ENCODE data around the gene CREB5. TPM values are rescaled to one million over a fixed set of nuclear protein-coding genes. Genes with fewer than 3 reads are reported as not detected.

The CREB5 gene
- total and polyA plus RNA-seq, 2 of the 8 experiments (the other 6 are each of a cell fraction or from before 2014, with no cell fraction given) = 2.4 to 2.7 TPM

DNA sequence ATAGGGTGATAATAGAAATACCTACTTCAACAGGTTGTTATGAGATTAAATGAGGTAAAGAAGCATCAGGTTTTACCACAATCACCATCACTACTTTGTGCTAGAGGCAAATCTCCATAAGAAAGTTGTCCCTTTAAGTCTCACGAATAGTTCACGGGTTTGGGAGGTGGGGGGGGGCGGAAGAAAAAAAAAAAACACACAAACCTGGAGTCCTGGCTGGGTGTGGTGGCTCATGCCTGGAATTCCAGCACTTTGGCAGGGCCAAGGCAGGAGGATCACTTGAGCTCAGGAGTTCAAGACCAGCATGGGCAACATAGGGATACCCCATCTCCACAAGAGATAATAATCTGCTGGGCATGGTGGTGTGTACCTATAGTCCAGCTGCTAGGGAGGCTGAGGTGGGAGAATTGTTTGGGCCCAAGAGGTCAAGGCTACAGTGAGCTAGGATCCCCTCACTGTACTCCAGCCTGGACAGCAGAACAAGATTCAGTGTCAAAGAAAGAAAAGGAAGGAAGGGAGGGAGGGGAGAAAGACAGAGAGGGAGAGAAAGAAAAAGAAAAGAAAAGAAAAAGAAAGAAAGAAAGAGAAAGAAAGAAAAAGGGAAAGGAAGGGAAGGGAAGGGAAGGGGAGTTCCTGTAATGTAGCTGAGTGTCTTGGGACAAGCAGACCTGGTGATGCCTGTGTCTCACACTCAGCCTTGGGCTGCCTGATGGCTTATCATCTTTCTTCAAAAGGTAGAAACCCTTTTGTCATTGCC lies 231.4 kb downstream of the CREB5 start:
- Histone ChIP-seq H3K9ac (replicated peaks in 1 of 4; ENCODE audit: extremely low read depth in 1 of 4, low read depth in 3 of 4, low read length in 3 of 4) (no peak overlapping the region), H3K9me3 (ENCODE audit: insufficient read depth in 2 of 2, low read depth in 1 of 2, low read length in 1 of 2) (no peaks in the 10 kb centered on the region), H2BK12ac (ENCODE audit: low read depth, low read length) (peak overlapping the region; percentile 72; the same call in 1 of the 2 replicates), H4K8ac (ENCODE audit: extremely low read depth, insufficient read depth, low read length) (no peak overlapping the region), H3K23me2 (ENCODE audit: low read depth, low read length) (no peaks in the 10 kb centered on the region), H3K4me1 (replicated peaks in 1 of 4; ENCODE audit: control insufficient read depth in 3 of 4, insufficient read depth in 4 of 4, low read length in 3 of 4) (peaks cover 3 to 10% (median 6%) of the 10 kb centered on the region in 4 experiments; a peak in 3 of 7 replicates), H3K79me1 (ENCODE audit: low read depth, low read length) (no peaks in the 10 kb centered on the region), H3K4me2 (ENCODE audit: insufficient read depth in 1 of 2, low read depth in 2 of 2, low read length in 2 of 2) (peak overlapping the region in 1 of 2 experiments; percentile 48; a peak in 2 of 4 replicates), H3K4ac (replicated peaks; ENCODE audit: insufficient read length, low read depth, low read length) (no peak overlapping the region), H3K79me2 (ENCODE audit: control insufficient read depth in 1 of 2, insufficient read depth in 2 of 2, low read length in 2 of 2) (no peaks in the 10 kb centered on the region), H2BK5ac (ENCODE audit: low read depth, low read length) (peak overlapping the region; percentile 36; the same call in 1 of the 2 replicates), H2AFZ (ENCODE audit: low read length) (no peak overlapping the region), H3K14ac (ENCODE audit: insufficient read length) (no peak overlapping the region), H3K56ac (replicated peaks; ENCODE audit: insufficient read length, low read depth, low read length) (no peak overlapping the region), H2AK5ac (ENCODE audit: low read depth, low read length) (no peak overlapping the region), H2BK120ac (replicated peaks; ENCODE audit: low read depth, low read length) (peak overlapping the region; percentile 79), H2BK15ac (ENCODE audit: low read length) (no peak overlapping the region; the same call in 1 of the 2 replicates), H3K27me3 (replicated peaks in 1 of 4; ENCODE audit: control insufficient read depth in 3 of 4, extremely low read depth in 1 of 4, insufficient read depth in 3 of 4, low read length in 3 of 4) (no peaks in the 10 kb centered on the region), H3K27ac (ENCODE audit: low read depth, low read length) (no peak overlapping the region), H2BK20ac (ENCODE audit: low read length) (peak overlapping the region; percentile 88; the same call in 1 of the 2 replicates), H3K18ac (ENCODE audit: extremely low read depth, low read length) (peak overlapping the region; percentile 84; the same call in 1 of the 2 replicates), H3K36me3 (ENCODE audit: control insufficient read depth in 2 of 4, insufficient read depth in 4 of 4, low read length in 3 of 4) (no peaks in the 10 kb centered on the region), H4K5ac (ENCODE audit: insufficient read length, low read depth, low read length) (no peak overlapping the region), H3K4me3 (ENCODE audit: extremely low read depth in 1 of 4, insufficient read depth in 2 of 4, low read depth in 3 of 4, low read length in 4 of 4) (no peak overlapping the region), H4K91ac (replicated peaks; ENCODE audit: insufficient read length, low read length) (peak overlapping the region; percentile 7), H4K20me1 (replicated peaks in 1 of 2; ENCODE audit: control insufficient read depth in 1 of 2, insufficient read depth in 2 of 2, low read length in 2 of 2) (no peaks in the 10 kb centered on the region), H3K23ac (ENCODE audit: insufficient read length) (no peak overlapping the region)
- POLR2A ChIA-PET (ENCODE audit: partially characterized antibody) = interaction anchor here (0.9 kb wide), 1 partner anchor 57 kb away, joined by 3 read pairs; no protein-coding TSS in a partner anchor
- TF ChIP-seq CHD2 (IDR thresholded peaks at IDR 0.05; ENCODE audit: low read length) (no peak), EGR1 (IDR thresholded peaks at IDR 0.05; ENCODE audit: borderline replicate concordance, low read depth, low read length) (no peak), TEAD4 (IDR thresholded peaks at IDR 0.05; ENCODE audit: low read depth, low read length) (peak; percentile 85), PHF8 (conservative IDR thresholded peaks at IDR 0.05; ENCODE audit: low read depth, low read length) (no peak)
- WGBS, 2 experiments (ENCODE audit: extremely low coverage in 1 of 2, insufficient coverage in 1 of 2, insufficient read length in 1 of 2, insufficient replicate concordance in 2 of 2, low coverage in 1 of 2, low lambda C conversion rate in 2 of 2, missing lambda C conversion rate in 1 of 2) = 6% methylated on average over 2 of the region's 3 CpGs; no CpG with 5 or more reads in 1 of the 2 experiments
- CTCF ChIA-PET (ENCODE audit: partially characterized antibody) = interaction anchor here (1.0 to 3.3 kb wide), 2 partner anchors 17 to 19 kb away, joined by 4 to 16 read pairs; no protein-coding TSS in a partner anchor
- FAIRE-seq (no peak), DNase-seq (ENCODE audit: low read depth in 1 of 2, low spot score in 2 of 2) (peak in 1 of 2 experiments; percentile 38)
